Stimulated activated CD4-positive, alpha-beta T cell treated with anti-CD3 and anti-CD28 coated beads, Interleukin-2, amount 100 ng/mL, for 48 hours (primary cell): ENCODE results near the gene WDPCP.
A peak's percentile ranks its signal among the peaks of the same experiment; 100 is the strongest.
"Not testable (repeated sequence)": the region's sequence is repeated elsewhere in the genome, so short reads cannot be mapped to it uniquely, and the experiment has no call there.

Source experiments
- DNase-seq, 2 donors: peaks; one replicate each; pipeline ENCODE4 v3.0.0-alpha.2; 2020

WDPCP gene

GRCh38 chr2:63588385-63589147, at the start of gene WDPCP, which contains the start of gene MDH1:
Gene WDPCP (minus strand): TSS chr2:63588477. CDS start chr2:63588271, 206 bp downstream.
Gene MDH1 (plus strand): TSS chr2:63588963. CDS start chr2:63589044, 81 bp downstream.
- peak; percentile 79 to 82 for DNase-seq

GRCh38 chr2:63632382-63632781, 44.1 kb upstream of the WDPCP start:
- no peak for DNase-seq

GRCh38 chr2:63631501-63631900, 43.2 kb upstream of the WDPCP start:
- no peak for DNase-seq

GRCh38 chr2:63628403-63628942, 40.2 kb upstream of the WDPCP start:
- no peak for DNase-seq

GRCh38 chr2:63627866-63628265, 39.6 kb upstream of the WDPCP start:
- DNase-seq: no peak

- not testable (repeated sequence) for DNase-seq
Observed at GRCh38 chr2:63623763-63624162, 35.5 kb upstream of the WDPCP start.

GRCh38 chr2:63622751-63623150, 34.5 kb upstream of the WDPCP start:
- DNase-seq: no peak

GRCh38 chr2:63619328-63619727, 31.1 kb upstream of the WDPCP start:
- DNase-seq: no peak

- DNase-seq: no peak
Observed at GRCh38 chr2:63617366-63617765, 29.1 kb upstream of the WDPCP start.

- DNase-seq: no peak
Observed at GRCh38 chr2:63614983-63615945, 27.0 kb upstream of the WDPCP start.

- no peak for DNase-seq
Observed at GRCh38 chr2:63614448-63614968, 26.2 kb upstream of the WDPCP start.

- DNase-seq: no peak
Observed at GRCh38 chr2:63613391-63613901, 25.2 kb upstream of the WDPCP start.

GRCh38 chr2:63610525-63610924, 22.2 kb upstream of the WDPCP start:
- no peak for DNase-seq

- DNase-seq: not testable (repeated sequence)
Observed at GRCh38 chr2:63608865-63609264, 20.6 kb upstream of the WDPCP start.

GRCh38 chr2:63604666-63605065, 16.4 kb upstream of the WDPCP start:
- DNase-seq: no peak

- no peak for DNase-seq
Observed at GRCh38 chr2:63600881-63601460, 12.7 kb upstream of the WDPCP start.

- no peak for DNase-seq
Observed at GRCh38 chr2:63598981-63599380, 10.7 kb upstream of the WDPCP start.

- no peak for DNase-seq
Observed at GRCh38 chr2:63596401-63596883, 8.2 kb upstream of the WDPCP start.

- no peak for DNase-seq
Observed at GRCh38 chr2:63594660-63595059, 6.4 kb upstream of the WDPCP start.

GRCh38 chr2:63591566-63592175, 3.4 kb upstream of the WDPCP start:
- no peak for DNase-seq

GRCh38 chr2:63590626-63591408, 2.5 kb upstream of the WDPCP start:
- no peak for DNase-seq
